Epithelial cell of proximal tubule (primary cell): ENCODE results near the gene ARMC12. TPM values are rescaled to one million over a fixed set of nuclear protein-coding genes. Genes with fewer than 3 reads are reported as not detected.

Source experiments
- DNase-seq: peaks from one replicate; pipeline ENCODE4 v3.0.0-alpha.2; 2011; ENCODE audit warnings: low read depth
- H3K4me3 ChIP-seq: 2 replicates; pipeline ENCODE4 v1.5.1; 2011; ENCODE audit warnings: low read depth, mild to moderate bottlenecking, low read length
- total RNA-seq: library from RNA; depleted of rRNA; stranded (reverse); fragments of >200 nt; gene quantifications from 2 replicates; pipeline ENCODE4 v1.2.3, GENCODE V29; 2015
- TF ChIP-seq, protein P1 (sequence below): conservative IDR thresholded peaks from 2 replicates; pipeline ENCODE4 v1.5.1; 2012; ENCODE audit warnings: low read depth, mild to moderate bottlenecking, low read length

The ARMC12 gene
- total RNA-seq, 1 donor from 2014 or later = 0.29 TPM

DNA sequence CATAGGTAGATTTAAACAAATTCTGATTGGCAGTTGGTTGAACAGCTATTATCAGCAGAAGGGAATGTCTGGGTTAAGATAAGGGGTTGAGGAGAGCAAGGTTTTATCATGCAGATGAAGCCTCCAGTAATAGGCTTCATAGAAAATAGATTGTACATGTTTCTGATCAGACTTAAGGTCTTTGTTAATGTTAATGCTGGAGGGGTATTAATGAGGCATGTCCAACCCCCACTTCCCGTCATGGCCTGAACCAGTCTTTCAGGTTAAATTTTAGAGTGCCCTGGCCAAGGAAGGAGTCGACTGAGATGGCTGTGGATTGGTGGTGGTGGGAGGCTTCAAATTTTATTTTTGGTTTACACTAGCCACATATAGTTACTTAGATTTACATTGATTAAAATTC lies 47.4 kb downstream of the ARMC12 start:
- H3K4me3 ChIP-seq = no peak overlapping the region
- TF ChIP-seq, protein P1, sequence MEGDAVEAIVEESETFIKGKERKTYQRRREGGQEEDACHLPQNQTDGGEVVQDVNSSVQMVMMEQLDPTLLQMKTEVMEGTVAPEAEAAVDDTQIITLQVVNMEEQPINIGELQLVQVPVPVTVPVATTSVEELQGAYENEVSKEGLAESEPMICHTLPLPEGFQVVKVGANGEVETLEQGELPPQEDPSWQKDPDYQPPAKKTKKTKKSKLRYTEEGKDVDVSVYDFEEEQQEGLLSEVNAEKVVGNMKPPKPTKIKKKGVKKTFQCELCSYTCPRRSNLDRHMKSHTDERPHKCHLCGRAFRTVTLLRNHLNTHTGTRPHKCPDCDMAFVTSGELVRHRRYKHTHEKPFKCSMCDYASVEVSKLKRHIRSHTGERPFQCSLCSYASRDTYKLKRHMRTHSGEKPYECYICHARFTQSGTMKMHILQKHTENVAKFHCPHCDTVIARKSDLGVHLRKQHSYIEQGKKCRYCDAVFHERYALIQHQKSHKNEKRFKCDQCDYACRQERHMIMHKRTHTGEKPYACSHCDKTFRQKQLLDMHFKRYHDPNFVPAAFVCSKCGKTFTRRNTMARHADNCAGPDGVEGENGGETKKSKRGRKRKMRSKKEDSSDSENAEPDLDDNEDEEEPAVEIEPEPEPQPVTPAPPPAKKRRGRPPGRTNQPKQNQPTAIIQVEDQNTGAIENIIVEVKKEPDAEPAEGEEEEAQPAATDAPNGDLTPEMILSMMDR = no peak
- no peak for DNase-seq

DNA sequence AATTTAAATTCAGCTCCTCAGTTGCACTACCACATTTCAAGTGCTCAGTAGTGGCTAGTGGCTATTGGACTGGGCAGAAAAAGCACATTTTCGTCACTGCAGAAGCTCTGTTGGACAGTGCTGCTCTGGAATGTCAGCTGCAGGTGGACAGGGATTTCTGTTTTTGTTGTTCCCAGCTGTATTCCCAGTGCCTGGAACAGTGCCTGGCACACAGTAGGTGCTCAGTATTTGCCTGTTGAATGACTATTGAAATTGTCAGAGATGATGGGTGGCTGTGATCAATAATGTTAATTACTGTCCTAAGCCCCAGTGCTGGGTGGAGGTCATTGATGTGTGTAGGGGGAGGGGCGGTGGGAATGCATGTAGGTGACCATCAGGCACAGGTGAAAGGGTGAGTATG lies 49.4 kb downstream of the ARMC12 start:
- TF ChIP-seq, protein P1 = no peak
- no peak overlapping the region for H3K4me3 ChIP-seq
- no peak for DNase-seq

DNA sequence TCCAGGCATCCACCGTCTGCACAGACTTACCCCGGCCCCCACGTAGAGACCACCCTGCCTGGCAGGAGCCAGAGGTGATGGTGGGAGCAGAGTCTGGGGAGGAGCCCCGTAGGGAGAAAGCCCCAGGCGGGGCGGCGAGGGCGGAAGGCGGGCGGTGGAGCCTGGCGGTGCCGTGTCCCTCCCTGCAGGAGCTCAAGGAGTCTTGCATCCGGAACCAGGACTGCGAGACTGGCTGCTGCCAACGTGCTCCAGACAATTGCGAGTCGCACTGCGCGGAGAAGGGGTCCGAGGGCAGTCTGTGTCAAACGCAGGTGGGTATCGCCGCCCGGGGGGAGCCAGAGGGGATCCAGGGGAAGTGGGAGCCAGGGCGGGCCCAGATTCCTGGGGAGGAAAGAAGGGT lies 50.0 kb downstream of the ARMC12 start:
- peak overlapping the region; percentile 23 for H3K4me3 ChIP-seq
- no peak for DNase-seq
- TF ChIP-seq, protein P1 = no peak

DNA sequence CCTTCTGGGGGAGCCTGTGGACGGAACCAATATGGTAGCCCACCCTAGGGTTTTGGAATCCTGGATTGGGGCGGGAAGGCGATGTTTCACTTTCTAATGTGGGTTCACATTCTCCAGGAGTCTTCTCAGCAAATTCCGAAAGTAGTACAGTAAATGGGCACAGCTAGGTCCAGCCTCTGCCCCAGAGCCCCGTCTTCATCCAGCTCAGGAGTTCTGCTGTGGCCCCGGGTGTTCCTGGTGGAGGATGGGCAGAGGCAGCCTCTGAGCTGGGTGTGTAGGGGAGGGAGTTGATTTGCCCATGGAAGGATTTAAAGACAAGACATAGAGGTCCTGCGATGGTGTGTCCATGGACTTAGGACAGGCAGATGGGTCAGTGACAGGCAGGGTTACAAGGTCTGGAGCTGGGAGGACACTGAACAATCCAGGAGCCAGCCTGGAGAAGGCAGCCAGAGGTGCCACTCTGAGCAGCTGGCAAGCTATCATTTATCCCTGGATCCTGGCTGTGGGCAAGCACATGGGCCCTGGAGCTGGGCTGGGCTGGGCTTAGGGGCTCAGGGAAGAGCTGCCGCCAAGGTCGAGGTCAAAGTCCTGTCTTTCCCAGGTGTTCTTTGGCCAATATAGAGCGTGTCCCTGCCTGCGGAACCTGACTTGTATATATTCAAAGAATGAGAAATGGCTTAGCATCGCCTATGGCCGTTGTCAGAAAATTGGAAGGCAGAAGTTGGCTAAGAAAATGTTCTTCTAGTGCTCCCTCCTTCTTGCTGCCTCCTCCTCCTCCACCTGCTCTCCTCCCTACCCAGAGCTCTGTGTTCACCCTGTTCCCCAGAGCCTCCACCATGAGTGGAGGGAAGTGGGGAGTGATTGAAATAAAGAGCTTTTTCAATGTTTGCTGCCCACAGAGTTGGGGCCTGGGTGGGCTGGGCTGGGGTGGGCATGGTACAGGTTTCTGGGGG lies 50.7 kb downstream of the ARMC12 start:
- TF ChIP-seq, protein P1 = no peak
- no peak for DNase-seq

DNA sequence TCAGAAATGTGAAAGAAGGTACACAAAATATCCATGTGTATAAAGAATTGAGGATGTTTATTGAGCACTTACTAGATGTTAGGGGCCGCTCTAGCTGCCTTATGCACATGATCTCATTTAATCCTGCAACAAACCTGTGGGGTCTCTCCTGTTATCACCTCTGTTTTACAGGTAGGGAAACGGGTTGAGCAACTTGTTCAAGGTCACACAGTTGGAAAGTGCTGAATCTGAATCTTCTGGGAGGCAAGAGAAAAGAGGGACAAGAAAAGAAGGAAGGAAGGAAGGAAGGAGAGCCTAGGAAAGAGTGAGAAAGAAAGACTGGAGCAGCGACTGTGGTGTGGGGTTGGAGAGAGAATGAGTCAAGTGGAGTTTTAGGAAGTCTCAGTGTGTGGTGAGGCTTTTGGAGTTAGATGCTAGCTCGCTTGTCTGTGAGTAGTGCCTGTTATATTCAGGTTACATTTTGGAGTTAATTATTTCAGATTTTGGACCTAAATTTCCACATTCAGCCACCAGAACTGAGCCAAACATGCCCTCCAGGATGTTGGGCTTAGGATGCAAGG lies 51.7 kb downstream of the ARMC12 start:
- no peak overlapping the region for H3K4me3 ChIP-seq
- no peak for DNase-seq
- TF ChIP-seq, protein P1 = no peak

More for the DNA sequence above, 50.7 kb downstream of the ARMC12 start:
- peak overlapping the region; percentile 23 for H3K4me3 ChIP-seq

DNA sequence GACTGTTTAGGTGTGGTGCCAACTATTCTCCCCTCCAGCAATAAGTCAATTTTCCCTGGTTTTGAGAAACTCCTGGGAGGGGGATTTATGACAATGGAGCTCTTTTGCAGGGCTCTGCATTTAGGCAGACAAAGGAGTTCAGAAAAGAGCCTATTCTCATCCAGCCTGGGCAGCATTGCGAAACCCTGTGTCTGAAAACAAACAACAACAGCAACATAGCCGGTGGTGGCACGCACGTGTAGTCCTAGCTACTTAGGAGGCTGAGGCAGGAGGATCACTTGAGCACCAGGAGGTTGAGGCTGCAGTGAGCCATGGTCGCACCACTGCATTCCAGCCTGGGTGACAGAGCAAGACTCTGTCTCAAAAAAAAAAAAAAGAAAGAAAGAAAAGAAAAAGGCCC lies 53.9 kb downstream of the ARMC12 start:
- no peak for DNase-seq
- no peak overlapping the region for H3K4me3 ChIP-seq
- TF ChIP-seq, protein P1 = no peak
